Activated T-cell treated with anti-CD3 and anti-CD28 coated beads for 1 hour (primary cell): ENCODE data around the gene NUP37.
"Not testable (repeated sequence)": the region's sequence is repeated elsewhere in the genome, so short reads cannot be mapped to it uniquely, and the experiment has no call there.

Experiments
- DNase-seq: peaks from one replicate; pipeline ENCODE4 v3.0.0-alpha.2; 2020; ENCODE audit warnings: low read depth

NUP37 gene

GRCh38 chr12:102089228-102089835 is 30.6 kb downstream of the NUP37 start:
- not testable (repeated sequence) for DNase-seq

- no peak for DNase-seq
These were observed 39.1 kb downstream of the NUP37 start for GRCh38 chr12:102080842-102081241.

DNA sequence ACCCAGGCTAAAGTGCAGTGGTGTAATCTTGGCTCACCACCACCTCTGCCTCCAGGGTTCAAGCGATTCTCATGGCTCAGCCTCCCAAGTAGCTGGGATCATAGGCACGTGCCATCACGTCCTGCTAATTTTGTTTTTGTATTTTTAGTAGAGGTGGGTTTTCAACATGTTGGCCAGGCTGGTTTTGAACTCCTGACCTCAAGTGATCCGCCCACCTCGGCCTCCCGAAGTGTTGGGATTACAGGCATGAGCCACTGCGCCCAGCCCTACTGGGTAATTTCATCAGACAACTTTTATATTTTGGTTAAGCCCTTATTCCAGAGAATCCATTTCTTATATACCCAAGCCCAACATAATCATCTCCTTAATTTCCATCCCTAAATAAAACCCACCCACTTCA is 47.8 kb downstream of the NUP37 start:
- not testable (repeated sequence) for DNase-seq

GRCh38 chr12:102069707-102070106 is 50.2 kb downstream of the NUP37 start:
- DNase-seq, result no peak

- DNase-seq, result no peak
These were observed 52.2 kb downstream of the NUP37 start for GRCh38 chr12:102067574-102068258.

- DNase-seq, result no peak
These were observed 55.4 kb downstream of the NUP37 start for GRCh38 chr12:102064476-102064875.

- no peak for DNase-seq
These were observed 56.8 kb downstream of the NUP37 start for GRCh38 chr12:102063069-102063468.

GRCh38 chr12:102062419-102062806 is 57.5 kb downstream of the NUP37 start:
- DNase-seq, result no peak

- peak; percentile 93 for DNase-seq
These were observed 58.1 kb downstream of the NUP37 start, which contains the start of gene WASHC3 for GRCh38 chr12:102061560-102062418. Gene WASHC3 (minus strand): TSS chr12:102061991. CDS start chr12:102061962, 29 bp downstream.

GRCh38 chr12:102061096-102061559 is 58.8 kb downstream of the NUP37 start:
- no peak for DNase-seq

GRCh38 chr12:102059343-102059742 is 60.6 kb downstream of the NUP37 start:
- no peak for DNase-seq

DNA sequence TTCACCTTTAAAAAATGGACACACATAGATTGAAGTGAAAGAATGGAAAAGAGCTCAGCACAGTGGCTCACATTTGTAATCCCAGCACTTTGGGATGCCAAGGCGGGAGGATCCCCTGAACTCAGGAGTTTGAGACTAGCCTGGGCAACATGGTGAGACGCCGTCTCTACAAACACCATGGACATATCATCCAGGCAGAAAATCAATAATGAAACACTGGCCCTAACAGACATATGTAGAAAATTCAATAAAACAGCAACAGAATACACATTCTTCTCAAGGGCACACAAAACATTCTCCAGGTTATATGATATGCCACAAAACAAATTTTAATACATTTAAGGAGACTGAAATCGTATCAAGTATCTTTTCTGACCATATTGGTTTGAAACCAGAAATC is 65.6 kb downstream of the NUP37 start:
- no peak for DNase-seq

DNA sequence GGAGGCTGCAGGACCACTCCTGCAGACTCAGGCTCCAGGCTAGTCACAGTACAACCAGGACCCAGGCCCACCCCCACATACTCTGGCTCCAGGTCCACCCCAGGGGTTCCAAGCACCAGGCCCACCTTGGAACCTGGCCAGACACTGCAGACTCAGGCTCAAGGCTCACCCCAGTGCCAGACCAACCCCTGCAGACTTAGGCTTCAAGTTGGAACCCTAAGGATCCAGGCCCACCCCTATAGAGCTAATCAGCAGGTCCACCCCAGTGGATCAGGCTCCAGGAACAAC is 66.9 kb downstream of the NUP37 start:
- no peak for DNase-seq

- no peak for DNase-seq
These were observed 67.5 kb downstream of the NUP37 start for GRCh38 chr12:102052192-102053061.

- DNase-seq, result no peak
These were observed 68.4 kb downstream of the NUP37 start for GRCh38 chr12:102051431-102051965.

GRCh38 chr12:102050660-102051430 is 69.1 kb downstream of the NUP37 start:
- no peak for DNase-seq

- DNase-seq, result no peak
These were observed 76.0 kb downstream of the NUP37 start for GRCh38 chr12:102043928-102044327.

DNA sequence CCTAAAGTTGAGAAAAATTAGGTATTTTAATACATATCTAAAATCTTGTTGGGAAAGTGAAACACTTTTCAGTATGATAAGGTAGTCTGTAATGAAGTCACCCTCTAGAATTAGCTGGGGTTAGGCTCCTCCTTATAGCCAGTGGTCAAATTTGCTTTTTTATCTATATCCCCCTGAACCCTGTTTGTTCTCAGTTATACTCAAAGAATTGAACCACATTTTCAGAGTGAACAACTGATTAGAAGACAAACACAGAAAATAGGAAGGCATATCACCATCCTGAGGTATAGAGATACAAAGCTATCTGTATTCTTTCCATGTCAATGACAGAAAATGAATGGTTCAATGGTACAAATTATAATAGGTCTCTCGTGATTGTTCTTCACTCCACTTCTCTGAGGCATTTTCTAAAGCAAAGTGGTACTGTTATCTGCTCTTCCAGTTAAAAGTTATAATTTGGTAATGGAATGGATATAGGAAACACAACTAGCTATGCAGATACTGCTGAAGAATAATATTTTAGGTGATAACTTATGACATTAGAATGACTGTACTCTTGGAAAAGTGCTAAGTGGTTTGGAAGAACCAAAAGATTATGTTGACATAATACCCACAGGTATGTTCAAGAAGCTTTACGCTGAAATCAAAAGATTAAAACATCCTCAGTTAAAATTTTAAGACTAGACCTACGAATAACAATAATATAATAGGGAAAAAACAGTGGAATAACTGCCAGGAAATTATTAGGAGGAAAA is 85.7 kb downstream of the NUP37 start:
- no peak for DNase-seq

DNA sequence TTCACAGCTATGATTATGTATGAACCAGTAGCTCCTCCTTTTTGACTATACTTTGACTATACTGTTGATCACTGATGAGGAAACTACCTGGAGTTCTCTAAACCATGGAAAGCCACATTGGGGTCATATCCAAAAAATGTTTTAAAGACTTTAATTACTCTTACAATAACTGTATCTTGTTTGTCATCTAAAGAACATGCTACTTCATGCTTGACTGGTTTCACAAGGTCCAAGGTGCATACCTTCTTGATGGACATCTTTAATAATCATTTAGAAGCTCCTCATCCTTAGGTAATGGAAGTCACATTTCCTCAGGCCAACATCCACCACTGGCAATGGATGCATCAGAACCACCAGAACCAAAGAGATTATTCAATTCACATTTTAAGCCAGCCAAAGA is 88.1 kb downstream of the NUP37 start:
- no peak for DNase-seq

GRCh38 chr12:102029141-102029540 is 90.8 kb downstream of the NUP37 start:
- no peak for DNase-seq
